ENCODE results near the gene HARS1.
"Not testable (repeated sequence)": the region's sequence is repeated elsewhere in the genome, so short reads cannot be mapped to it uniquely, and the experiment has no call there.

Gene HARS1

GRCh38 chr5:140690941-140691924 lies at the start of gene HARS1, which contains the start of gene HARS2:
Gene HARS1 (minus strand): TSS chr5:140691370. CDS start chr5:140691304, 66 bp downstream.
Gene HARS2 (plus strand): TSS chr5:140691455. CDS start chr5:140691649, 194 bp downstream.
- DNase-seq = peak; percentile 89

DNA sequence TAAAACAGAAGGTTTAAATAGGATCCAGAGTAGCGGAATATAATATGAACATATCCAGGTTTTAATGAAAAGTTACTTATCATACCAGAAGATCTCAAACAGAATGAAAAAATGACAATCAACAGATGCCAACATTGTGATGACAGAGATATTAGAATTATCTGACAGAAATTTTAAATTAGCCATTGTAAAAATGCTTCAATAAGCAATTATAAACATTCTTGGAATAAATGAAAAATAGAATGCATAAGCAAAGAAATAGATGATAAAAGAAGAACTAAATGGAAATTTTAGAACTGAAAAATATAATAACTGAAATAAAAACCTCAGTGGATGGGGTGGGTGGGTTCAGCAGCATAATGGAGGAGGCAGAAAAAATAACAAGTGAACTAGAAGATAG lies 46.3 kb upstream of the HARS1 start:
- no peak for DNase-seq

GRCh38 chr5:140734354-140734753 lies 43.2 kb upstream of the HARS1 start:
- DNase-seq = no peak

GRCh38 chr5:140733098-140733497 lies 41.9 kb upstream of the HARS1 start:
- no peak for DNase-seq

- DNase-seq = no peak
Measured at GRCh38 chr5:140725799-140726471, 34.8 kb upstream of the HARS1 start.

DNA sequence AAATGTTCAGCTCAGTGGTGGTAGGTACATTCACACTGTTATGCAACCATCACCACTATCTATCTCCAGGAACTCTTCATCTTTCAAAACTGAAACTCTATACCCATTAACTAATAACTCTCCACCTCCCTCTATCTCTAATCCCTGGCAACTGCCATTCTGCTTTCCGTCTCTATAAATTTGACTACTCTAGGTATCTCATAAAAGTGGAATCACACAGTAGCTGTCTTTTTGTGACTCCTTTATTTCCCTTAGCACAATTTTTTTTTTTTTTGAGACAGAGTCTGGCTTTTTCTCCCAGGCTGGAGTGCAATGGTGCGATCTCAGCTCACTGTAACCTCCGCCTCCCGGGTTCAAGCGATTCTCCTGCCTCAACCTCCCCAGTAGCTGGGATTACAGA lies 30.2 kb upstream of the HARS1 start:
- not testable (repeated sequence) for DNase-seq

GRCh38 chr5:140720738-140721137 lies 29.6 kb upstream of the HARS1 start:
- not testable (repeated sequence) for DNase-seq

DNA sequence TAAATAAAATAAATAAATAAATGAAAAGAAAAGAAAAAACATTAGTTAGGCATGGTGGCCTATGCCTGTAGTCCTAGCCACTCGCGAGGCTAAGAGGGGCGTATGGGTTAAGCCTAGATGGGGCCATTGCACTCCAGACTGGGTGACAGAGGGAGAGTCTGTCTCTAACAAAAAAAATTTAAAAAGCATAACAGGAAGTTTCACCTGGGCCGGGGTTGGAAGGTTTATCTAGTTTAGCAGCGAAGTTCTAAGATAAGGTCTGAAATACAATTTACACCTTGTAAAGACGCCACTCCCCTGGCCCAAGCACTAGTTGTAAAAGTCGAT lies 27.1 kb upstream of the HARS1 start:
- no peak for DNase-seq

- DNase-seq = not testable (repeated sequence)
Measured at GRCh38 chr5:140716238-140716637, 25.1 kb upstream of the HARS1 start.

GRCh38 chr5:140713562-140714094 lies 22.5 kb upstream of the HARS1 start:
- no peak for DNase-seq

- DNase-seq = no peak
Measured at GRCh38 chr5:140711794-140712193, 20.6 kb upstream of the HARS1 start.

DNA sequence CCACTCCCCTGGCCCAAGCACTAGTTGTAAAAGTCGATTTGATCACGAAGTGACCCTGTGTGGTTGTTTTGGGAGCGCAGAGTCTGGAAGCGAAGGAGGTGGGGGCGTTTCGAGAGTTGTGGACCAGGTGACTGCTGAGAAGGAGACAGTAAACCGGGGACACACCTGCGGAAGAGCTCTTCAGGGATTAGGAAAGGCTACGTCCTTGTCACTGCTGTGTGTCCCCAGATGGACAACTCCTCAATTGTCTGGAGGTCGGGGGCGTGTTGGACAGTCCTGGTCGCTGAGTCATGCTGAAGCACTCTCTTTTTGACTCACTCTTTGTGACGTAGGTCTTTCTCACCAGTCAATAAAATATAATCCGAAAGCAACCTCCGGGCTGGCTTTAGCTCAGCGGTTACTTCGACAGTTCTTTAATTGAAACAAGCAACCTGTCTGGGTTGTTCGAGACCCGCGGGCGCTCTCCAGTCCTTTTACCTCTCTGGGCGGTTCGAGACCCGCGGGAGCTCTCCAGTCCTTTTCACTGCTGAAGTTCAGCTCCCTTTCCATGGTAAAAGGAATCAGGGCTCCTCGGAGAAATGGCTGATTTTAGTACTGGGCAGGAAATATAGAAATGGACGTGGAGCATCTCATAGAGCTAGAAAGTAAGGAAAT lies 19.9 kb upstream of the HARS1 start:
- DNase-seq = peak; percentile 84

DNA sequence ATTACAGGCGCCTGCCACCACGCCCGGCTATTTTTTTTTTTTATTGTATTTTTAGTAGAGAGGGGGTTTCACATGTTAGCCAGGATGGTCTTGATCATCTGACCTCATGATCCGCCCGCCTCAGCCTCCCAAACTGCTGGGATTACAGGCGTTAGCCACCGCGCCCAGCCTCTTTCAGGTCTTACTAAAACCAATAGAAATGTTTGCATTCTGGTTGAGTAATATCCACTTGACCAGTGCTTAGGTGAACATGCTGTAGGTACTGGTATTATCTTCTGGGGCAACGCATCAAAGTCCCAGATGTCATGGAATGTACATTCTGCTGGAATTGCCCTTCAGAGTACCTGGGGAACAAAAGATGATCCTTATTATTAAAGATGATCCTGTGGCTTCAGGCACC lies 17.6 kb upstream of the HARS1 start:
- not testable (repeated sequence) for DNase-seq

GRCh38 chr5:140707812-140708211 lies 16.6 kb upstream of the HARS1 start:
- DNase-seq = no peak

DNA sequence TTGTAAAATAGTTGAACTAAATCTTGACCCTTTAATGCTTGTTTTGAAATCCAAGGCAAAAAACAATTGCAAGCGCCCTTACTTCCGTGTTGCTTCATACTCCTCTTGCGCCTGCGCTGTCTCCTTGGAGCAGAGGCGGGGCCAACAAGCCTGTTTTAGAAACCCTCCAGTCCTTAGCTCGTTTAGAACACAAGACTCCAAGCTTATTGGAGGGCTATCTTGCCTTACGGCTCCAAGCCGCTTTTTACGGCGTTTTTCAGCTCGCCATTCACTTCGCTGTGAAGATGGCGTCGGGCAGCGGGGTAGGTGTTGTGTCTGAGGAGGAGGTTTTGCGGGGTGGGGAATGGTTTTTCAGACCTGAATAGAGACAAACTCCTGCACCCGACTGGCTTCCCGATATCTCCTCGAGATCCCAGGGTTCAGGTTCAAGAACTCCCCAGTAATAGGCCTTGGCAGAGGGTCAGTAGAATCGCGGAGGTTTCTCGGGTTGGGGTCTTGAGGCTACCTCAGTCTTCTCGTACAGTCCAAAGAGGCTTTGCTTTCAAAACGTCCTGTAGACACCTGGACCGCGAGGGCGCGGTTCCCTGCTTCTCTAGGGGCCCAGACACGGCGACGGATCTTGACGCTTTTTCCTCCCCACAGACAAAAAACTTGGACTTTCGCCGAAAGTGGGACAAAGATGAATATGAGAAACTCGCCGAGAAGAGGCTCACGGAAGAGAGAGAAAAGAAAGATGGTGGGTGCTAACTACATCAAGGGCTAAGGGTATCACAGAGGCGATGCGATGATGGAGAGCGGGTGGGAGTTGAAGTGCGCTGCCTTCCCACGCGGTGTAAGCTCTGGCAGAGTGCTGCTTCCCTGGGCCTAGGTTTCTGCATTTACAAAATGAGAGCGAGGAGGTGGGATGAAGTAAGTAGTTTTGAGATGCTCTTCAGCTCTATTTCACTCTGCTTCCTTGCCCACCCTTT lies 9.3 kb upstream of the HARS1 start, which contains the start of gene ZMAT2:
ZMAT2 (plus strand) TSS at position 271 of the 968 bp plus-strand sequence; CDS start at position 285, 14 bp downstream.
- DNase-seq = peak; percentile 97

DNA sequence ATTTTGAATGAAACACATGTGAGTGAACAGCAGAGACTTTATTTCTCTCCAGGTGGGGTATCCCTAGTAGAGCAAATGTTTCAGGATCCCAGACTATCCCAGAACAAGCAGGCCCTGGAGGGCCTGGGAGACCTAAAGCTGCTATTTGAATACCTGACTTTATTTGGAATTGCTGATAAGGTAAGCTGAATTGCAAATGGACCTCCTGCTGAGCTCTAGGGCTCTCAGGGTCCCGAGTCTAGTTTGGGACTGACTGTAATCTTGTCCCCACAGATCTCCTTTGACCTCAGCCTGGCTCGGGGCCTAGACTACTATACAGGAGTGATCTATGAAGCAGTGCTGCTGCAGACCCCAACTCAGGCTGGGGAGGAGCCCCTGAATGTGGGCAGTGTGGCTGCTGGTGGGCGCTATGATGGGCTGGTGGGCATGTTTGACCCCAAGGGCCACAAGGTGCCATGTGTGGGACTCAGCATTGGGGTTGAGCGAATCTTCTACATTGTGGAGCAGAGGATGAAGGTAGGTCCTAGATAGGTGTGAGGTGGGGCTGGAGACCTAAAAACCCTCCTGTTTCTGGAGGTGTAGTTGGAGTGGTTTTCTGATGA lies 5.8 kb upstream of the HARS1 start:
- no peak for DNase-seq

- DNase-seq = no peak
Measured at GRCh38 chr5:140694276-140694675, 3.1 kb upstream of the HARS1 start.

DNA sequence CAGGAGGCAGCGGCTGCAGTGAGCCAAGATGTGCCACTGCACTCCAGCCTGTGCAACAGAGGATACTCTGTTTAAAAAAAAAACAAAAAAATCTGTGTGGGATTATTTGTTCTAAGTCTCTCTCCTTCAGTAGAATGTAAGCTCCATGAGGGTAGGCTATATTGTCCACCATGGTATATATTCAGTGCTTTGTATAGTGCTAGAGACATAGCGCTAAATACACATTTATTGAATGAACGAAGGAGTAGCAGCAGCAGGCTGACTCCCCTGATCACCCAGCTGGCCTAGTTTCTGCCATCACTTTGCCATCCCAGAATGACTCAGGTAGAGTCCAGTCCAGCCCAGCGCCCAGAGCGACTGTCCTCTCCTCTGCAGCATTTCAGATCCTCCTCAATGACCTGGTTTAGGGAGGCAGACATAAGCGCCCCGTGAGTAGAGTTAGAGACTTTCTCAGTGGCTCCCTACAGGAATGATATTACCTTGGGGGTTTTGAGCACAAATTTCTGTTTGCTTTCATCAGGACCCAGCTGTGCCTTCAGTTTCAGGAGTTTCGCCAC lies 716 bp downstream of the HARS1 start:
- no peak for DNase-seq

DNA sequence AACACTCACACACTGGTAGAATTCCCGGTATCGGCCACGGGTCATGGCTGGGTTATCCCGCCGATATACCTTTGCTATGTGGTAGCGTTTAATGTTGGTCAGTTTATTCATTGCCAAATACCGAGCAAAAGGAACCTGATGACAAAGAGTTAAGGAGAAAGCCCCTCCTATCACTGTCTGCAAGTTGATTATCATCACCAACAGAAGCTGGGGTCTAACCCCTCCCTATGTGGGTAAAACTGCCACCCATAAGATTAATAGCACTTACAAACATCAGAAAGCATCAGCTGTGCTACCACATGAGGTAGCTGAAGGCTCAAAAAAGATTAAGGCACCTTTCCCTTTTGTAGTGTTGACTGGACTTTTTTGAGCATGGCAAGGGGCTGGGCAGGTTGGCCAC lies 12.2 kb downstream of the HARS1 start:
- DNase-seq = no peak

- DNase-seq = no peak
Measured at GRCh38 chr5:140677947-140678346, 13.2 kb downstream of the HARS1 start.

GRCh38 chr5:140674629-140675028 lies 16.5 kb downstream of the HARS1 start:
- DNase-seq = no peak
